AG10803 (cell line): ENCODE data around the gene NEDD4L.
A peak's percentile ranks its signal among the peaks of the same experiment; 100 is the strongest.

Experiments
- DNase-seq: peaks from one replicate; pipeline ENCODE4 v3.0.0; 2010; ENCODE audit warnings: low read depth
- H3K4me3 ChIP-seq: 2 replicates; pipeline ENCODE4 v1.5.1; 2011; ENCODE audit warnings: mild to moderate bottlenecking, low read length, control low read depth
- TF ChIP-seq, protein P1 (sequence below): conservative IDR thresholded peaks from 2 replicates; pipeline ENCODE4 v1.5.1; 2011; ENCODE audit warnings: mild to moderate bottlenecking, low read length, control low read depth, inconsistent platforms

The NEDD4L gene

GRCh38 chr18:58116818-58117217, 72.8 kb downstream of the NEDD4L start:
- no peak overlapping the region for H3K4me3 ChIP-seq

GRCh38 chr18:58117786-58118403, 73.9 kb downstream of the NEDD4L start:
- peak; percentile 56 for DNase-seq
- no peak overlapping the region for H3K4me3 ChIP-seq
- TF ChIP-seq, protein P1, sequence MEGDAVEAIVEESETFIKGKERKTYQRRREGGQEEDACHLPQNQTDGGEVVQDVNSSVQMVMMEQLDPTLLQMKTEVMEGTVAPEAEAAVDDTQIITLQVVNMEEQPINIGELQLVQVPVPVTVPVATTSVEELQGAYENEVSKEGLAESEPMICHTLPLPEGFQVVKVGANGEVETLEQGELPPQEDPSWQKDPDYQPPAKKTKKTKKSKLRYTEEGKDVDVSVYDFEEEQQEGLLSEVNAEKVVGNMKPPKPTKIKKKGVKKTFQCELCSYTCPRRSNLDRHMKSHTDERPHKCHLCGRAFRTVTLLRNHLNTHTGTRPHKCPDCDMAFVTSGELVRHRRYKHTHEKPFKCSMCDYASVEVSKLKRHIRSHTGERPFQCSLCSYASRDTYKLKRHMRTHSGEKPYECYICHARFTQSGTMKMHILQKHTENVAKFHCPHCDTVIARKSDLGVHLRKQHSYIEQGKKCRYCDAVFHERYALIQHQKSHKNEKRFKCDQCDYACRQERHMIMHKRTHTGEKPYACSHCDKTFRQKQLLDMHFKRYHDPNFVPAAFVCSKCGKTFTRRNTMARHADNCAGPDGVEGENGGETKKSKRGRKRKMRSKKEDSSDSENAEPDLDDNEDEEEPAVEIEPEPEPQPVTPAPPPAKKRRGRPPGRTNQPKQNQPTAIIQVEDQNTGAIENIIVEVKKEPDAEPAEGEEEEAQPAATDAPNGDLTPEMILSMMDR, result no peak

More at GRCh38 chr18:58116818-58117217, 72.8 kb downstream of the NEDD4L start:
- DNase-seq, result no peak
- TF ChIP-seq, protein P1, result no peak

DNA sequence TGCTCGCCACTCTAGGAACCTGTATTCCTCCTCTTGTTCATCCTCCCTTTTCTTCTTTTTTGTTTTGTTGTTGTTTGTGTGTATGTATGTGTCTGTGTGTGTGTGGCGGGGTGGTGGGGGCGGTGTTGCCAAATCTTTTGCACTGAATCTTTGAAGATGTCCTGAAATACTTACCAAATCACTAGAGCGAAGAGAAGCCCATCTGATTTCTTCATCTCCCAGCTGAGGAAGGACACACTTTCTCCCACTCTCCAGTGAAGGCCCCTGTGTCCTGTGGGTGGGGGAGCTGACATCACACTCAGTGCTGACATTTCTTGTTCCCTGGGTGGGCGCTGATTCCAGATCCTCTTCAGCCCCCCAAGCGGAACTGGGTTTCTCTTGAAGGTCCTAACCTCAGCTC, 74.5 kb downstream of the NEDD4L start:
- DNase-seq, result no peak
- H3K4me3 ChIP-seq, result no peak overlapping the region
- TF ChIP-seq, protein P1, result no peak

- TF ChIP-seq, protein P1, result no peak
- DNase-seq, result no peak
- H3K4me3 ChIP-seq, result no peak overlapping the region
Measured at GRCh38 chr18:58119819-58120218, 75.8 kb downstream of the NEDD4L start.

DNA sequence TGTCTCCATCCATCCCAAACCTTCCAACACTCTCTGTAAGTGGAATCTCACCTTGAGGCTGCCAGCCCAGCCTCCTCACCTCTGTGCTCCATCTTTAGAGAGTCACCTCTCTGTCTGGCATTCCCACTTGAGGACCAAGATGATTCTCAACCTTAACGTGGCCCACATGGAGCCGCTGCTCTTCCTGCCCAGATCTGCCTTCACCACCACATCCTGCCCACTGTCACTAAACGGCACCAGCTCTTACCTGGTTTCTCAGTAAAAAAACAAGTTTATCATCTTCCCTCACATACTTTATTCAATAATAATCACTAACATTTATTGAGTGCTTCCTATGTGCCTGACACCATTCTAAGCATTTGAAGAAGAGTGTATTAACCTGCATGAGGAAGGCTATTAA, 80.4 kb downstream of the NEDD4L start:
- TF ChIP-seq, protein P1, result no peak
- no peak overlapping the region for H3K4me3 ChIP-seq
- DNase-seq, result no peak

DNA sequence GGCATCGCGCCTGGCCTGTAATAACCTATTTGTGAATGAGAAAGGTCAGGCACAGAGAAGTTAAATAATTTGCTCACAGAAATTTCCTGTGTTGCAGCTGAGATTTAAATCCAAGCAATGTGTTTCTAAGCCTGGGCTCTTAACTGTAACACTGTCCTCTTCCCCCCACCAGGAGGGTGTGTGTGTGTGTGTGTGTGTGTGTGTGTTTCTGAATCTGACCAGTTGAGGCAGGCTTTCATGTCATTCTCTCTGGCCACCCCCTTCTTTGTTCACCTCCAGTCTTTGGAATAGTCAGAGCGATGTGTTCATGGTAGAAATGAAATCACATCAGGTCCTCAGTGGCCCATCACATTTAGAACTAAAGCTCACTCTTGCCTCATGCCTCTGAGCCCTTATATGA, 81.2 kb downstream of the NEDD4L start:
- DNase-seq, result peak; percentile 6
- no peak overlapping the region for H3K4me3 ChIP-seq
- TF ChIP-seq, protein P1, result no peak

DNA sequence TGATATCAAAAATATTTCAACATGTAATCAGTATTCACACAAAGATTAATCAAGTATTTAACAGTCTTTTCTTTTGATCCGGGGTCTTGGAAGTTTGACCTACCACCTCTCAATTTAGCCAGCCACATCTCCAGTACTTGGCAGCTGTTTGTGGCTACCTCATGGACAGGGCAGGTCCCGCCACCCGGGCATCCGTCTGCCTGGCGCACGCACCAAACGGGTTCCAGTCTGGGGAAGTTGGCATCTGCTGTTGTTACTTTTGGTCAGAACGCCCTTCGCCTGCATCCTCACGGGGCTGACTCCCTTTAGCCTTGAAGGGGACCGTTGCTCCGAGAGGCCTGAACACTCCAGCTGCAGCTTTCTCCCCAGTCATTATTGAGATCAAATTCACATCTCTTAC, 81.7 kb downstream of the NEDD4L start:
- H3K4me3 ChIP-seq, result no peak overlapping the region
- TF ChIP-seq, protein P1, result no peak
- DNase-seq, result no peak
